Measurements from ENCODE around the gene TP53BP2.
"Not testable (repeated sequence)": the region's sequence is repeated elsewhere in the genome, so short reads cannot be mapped to it uniquely, and the experiment has no call there.

Gene TP53BP2

DNA sequence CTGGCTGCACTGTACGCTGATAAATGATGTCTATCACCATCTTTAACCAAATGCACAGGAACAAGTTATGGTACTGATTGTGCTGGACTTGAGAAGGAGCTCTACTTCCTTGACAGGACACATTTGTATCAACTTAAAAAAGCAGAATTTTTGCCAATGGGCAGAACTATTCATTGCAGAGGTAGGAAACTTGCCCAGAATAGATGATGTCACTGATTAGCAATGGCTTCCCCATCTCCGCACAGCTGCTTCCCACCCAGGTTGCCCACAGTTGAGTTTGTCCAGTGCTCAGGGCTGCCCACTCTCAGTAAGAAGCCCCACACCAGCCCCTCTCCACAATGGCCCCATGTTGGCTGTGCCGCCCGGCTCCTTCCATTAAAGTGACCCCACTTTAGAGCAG is 100.0 kb downstream of the TP53BP2 start:
- DNase-seq = no peak

- DNase-seq = no peak
These were observed 102.8 kb downstream of the TP53BP2 start for GRCh38 chr1:223742856-223743517.

GRCh38 chr1:223741861-223742260 is 103.9 kb downstream of the TP53BP2 start:
- DNase-seq = no peak

- DNase-seq = not testable (repeated sequence)
These were observed 105.6 kb downstream of the TP53BP2 start for GRCh38 chr1:223740038-223740736.

DNA sequence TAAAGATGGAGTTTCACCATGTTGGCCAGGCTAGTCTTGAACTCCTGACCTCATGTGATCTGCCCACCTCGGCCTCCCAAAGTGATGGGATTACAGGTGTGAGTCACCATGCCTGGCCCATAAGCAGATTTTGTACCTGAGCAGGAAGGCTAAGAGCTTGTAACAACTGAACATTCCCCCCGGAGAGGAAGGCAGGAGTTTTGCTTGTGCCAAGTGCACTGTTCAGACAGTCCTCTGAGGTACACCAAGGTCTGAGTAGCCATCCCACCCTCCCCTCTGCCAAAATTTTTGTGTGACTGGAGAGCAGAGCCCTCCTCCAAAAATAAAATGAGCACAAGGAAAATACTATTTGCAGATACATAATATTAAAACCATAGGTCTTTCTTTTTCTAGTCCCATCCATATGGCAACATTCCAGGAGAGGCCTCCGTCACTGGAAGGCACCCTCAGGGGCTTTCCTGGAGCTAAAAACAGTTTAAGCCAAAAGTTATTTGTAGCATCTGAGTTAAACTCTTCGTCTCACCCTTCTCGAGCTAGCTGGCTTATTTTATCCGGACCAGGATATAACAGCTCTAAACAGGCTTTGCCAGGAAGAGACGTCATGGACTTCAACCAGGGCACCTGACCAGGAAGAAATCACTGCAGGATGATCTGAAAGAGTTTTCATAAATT is 106.2 kb downstream of the TP53BP2 start:
- DNase-seq = no peak

GRCh38 chr1:223738465-223739365 is 107.0 kb downstream of the TP53BP2 start:
- DNase-seq = no peak

GRCh38 chr1:223737342-223737741 is 108.4 kb downstream of the TP53BP2 start:
- DNase-seq = no peak

DNA sequence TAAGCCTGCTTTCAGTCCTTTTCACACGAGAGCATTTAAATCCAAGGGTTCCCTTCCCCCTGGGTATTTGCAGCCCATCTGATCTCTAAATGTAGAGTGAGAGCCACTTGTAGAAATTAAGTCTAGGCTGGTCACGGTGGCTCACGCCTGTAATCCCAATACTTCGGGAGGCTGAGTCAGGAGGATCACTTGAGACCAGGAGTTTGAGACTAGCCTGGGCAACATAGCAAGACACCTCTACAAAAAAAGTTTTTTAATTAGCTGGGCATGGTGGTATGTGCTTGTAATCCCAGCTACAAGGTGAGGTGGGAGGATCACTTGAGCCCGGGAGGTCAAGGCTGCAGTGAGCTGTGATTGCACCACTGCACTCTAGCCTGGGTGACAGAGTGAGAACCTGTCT is 109.1 kb downstream of the TP53BP2 start:
- not testable (repeated sequence) for DNase-seq

DNA sequence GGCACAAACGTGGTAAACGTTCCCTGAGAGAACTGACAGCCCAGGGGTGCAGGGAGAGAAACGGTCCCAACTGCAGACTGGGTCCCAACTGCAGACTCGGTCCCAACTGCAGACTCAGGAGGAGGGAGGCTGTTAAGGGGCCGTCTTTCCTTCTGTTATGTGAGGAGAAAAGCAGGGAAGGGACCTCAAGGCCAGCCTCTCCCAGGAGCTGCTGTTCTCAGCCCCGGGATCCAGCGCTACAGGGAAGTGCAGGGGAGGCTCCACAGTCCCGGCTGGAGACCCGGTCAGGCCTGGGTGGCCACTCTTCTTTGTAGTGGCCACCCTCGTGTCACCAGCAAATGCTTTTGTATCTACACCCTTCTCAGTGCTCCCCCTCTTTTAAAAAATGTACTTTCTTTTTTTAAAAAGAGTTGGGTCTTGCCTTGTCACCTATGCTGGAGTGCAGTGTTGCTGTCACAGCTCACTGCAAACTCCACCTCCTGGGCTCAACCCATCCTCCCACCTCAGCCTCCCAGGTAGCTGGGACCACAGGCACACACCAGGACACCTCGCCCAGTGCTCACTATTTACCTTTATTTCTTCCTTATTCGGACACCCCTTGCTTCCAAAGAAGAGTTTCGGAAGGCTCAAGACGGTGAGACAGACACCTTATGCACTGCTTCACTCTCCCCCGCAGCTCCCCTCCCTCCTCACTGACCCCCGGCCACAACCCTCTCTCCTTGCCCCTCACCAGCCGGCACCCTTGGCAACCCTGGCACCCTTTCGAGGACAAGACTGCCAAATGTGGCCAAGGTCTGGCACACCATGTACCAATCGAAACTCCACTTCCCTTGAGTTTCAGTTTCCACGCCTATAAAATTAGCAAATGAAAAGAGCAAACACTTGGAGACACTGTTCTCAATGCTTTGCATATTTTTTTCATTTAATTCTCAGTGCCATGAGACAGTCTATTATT is 111.6 kb downstream of the TP53BP2 start:
- DNase-seq = peak in 37 of 56 donors; percentile 7 to 71 (median 37)

DNA sequence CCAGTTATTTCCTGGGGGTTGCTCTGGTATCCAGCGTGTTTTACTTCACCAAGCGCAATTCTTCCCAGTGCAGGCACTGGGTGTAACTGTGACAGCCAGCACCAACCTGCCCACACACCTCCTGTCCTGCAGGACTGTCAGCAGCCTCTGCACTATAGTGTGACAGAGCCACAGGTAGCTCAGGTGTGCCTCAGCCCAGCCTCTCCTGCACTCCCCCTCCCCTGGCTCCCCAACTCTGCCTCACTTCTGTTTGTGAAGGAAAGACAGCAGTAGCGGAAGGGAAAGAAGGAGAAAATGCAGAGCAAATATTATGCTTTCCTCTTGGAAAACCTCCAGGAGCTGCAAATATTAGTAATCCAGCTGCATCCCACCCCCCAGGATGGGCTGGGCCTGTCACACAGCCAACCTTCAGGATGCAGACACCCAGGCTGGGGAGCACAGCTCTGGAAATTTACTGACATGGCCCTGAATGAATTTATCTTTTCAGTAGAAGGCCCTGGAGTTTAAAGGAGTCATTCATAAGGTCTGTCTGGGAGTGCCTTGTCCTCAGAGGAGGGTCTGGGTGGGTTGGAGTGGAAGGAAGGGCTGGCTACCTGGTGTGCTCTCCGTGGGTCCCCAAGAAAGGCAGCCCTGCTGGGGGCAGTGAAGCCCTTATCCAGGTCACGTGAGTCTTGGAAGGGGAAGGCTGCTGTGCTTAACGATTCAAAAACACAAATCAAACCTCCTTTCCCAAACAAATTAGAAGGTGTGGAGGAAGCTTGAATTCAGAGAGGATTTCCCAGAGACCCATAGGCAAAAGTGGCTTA is 112.6 kb downstream of the TP53BP2 start:
- DNase-seq = peak in 8 of 56 donors; percentile 9 to 44 (median 30)

- DNase-seq = peak in 38 of 56 donors; percentile 12 to 71 (median 31)
These were observed 114.5 kb downstream of the TP53BP2 start for GRCh38 chr1:223731133-223731770.

DNA sequence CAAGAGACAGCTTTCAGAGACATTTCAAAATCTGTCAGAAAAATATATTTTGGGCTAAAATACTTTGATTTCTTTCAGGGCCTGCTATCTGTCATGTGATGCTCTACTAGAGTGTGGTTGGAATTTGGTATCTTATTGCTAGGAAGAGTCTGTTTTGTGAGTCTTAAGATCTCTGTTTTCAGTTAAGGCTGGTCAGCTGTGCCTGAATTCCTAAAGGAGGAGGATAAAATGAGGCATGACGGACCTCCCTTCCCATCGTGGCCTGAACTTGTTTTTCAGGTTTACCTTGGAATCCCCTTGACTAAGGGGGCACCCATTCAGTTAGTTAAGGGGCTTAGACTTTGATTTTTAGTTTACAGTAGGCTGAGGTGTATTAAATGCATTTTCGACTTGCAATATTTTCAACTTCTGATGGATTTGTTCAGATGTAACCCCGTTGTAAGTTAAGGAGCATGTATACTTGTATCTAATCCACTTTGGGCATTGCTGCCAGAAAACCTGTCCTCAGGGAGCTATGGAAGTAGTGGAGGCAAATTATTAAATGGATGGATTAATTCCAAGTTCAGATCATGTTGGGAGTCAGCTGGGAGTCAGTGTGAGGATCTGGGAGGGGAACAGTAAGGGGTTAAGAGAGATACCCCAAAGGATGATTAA is 115.1 kb downstream of the TP53BP2 start:
- no peak for DNase-seq

GRCh38 chr1:223729906-223730305 is 115.8 kb downstream of the TP53BP2 start:
- DNase-seq = no peak

Data from nucleus accumbens (tissue), 56 donors.